ENCODE results near the gene BCL7A.
"Not testable (repeated sequence)": the region's sequence is repeated elsewhere in the genome, so short reads cannot be mapped to it uniquely, and the experiment has no call there.

Gene BCL7A

DNA sequence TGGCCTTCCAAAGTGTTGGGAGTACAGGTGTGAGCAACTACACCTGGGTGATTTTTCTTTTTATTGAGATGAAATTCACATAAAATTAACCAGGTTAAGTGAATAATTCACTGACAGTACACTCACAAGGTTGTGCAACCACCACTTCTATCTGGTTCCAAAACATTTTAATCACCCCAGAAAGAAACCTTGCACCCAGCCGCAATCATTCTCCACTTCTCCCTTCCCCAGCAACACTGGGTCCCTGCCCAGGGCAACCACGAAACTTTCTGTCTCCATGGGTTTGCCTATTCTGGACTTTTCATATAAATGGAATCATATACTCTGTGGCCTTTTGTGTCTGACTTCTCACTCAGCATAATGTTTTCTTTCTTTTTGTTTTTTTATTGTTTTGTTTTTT lies 30.6 kb downstream of the BCL7A start:
- Histone ChIP-seq H3K4me1 (ENCODE audit: control insufficient read depth in 5 of 5, insufficient read depth in 5 of 5, low read length in 5 of 5) (peaks cover 1 to 17% (median 13%) of the 10 kb centered on the region in 5 donors), H3K27ac (ENCODE audit: low read depth, low read length) (no peak overlapping the region), H3K27me3 (ENCODE audit: control insufficient read depth in 5 of 5, insufficient read depth in 4 of 5, low read length in 5 of 5) (no peaks in the 10 kb centered on the region), H3K9ac (ENCODE audit: low read length in 5 of 5) (no peak overlapping the region), H3K36me3 (ENCODE audit: control insufficient read depth in 5 of 5, insufficient read depth in 5 of 5, low read length in 5 of 5) (peaks cover 0 to 12% (median 5%) of the 10 kb centered on the region in 5 donors), H3K4me3 (ENCODE audit: low read depth in 1 of 5, low read length in 5 of 5) (no peak overlapping the region), H3K9me3 (ENCODE audit: control insufficient read depth in 5 of 5, low read length in 5 of 5) (no peaks in the 10 kb centered on the region)

GRCh38 chr12:122054842-122055520 lies 33.3 kb downstream of the BCL7A start:
- no peak overlapping the region for H3K27ac ChIP-seq (ENCODE audit: low read depth, low read length)
- H3K4me3 ChIP-seq (ENCODE audit: low read depth in 1 of 5, low read length in 5 of 5): no peak overlapping the region
- H3K9ac ChIP-seq (ENCODE audit: low read length in 5 of 5): no peak overlapping the region
- no peaks in the 10 kb centered on the region for H3K9me3 ChIP-seq (ENCODE audit: control insufficient read depth in 5 of 5, low read length in 5 of 5)
- no peaks in the 10 kb centered on the region for H3K27me3 ChIP-seq (ENCODE audit: control insufficient read depth in 5 of 5, insufficient read depth in 4 of 5, low read length in 5 of 5)
- H3K4me1 ChIP-seq (ENCODE audit: control insufficient read depth in 5 of 5, insufficient read depth in 5 of 5, low read length in 5 of 5): peaks cover 1 to 17% (median 13%) of the 10 kb centered on the region in 5 donors
- H3K36me3 ChIP-seq (ENCODE audit: control insufficient read depth in 5 of 5, insufficient read depth in 5 of 5, low read length in 5 of 5): peaks cover 0 to 29% (median 14%) of the 10 kb centered on the region in 5 donors

DNA sequence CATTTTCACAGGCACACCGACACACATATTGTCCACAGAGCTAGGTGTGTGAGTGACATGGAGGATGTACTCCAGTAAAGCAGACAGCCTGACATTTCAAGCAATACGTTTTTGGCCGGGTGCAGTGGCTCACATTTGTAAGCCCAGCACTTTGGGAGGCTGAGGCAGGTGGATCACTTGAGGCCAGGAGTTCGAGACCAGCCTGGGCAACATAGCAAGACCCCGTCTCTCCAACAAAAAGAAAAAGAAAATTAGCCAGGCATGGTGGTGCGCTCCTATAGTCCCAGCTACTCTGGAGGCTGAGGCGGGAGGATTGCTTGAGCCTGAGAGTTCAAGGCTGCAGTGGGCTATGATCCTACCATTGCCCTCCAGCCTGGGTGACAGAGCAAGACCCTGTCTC lies 34.7 kb downstream of the BCL7A start:
- not testable (repeated sequence) for H3K27ac ChIP-seq (ENCODE audit: low read depth, low read length)

DNA sequence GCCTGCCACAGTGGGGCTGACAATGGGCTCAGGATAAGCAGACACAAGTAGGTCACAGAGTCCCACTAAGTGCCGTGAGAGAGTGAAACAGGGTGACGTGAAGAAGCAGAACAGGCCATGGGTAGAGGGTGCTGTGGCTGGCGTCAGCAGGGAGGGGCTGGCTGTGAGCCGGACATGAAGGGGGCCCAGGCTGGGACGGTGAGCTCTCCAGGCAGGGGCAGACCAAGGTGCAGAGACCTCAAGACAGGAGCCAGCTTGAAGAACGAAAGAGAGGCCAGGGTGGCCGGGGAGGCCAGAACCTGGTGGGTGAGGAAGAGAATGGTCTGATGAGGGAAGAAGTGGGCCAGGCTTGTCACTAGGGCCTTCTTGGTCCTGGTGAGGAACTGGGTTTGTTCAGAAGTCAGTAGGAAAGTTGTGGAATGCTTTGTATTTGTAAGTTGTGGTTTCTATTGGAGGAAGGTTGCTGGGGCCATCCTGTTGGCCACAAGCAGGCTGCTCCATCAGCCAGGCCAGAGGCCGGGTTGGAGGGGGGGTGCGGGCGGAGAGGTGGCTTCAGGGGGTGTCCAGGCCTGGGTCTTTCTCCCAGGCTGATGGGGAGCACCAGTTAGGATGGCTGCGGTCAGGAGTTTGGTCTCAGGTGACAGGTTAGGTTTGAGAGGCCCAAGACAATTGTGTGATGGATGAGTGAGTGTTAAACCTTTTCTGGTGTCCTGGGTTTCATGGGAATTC lies 35.5 kb downstream of the BCL7A start:
- no peak overlapping the region for H3K27ac ChIP-seq (ENCODE audit: low read depth, low read length)
- no peaks in the 10 kb centered on the region for H3K9me3 ChIP-seq (ENCODE audit: control insufficient read depth in 5 of 5, low read length in 5 of 5)
- peaks cover 0 to 35% (median 17%) of the 10 kb centered on the region in 5 donors for H3K36me3 ChIP-seq (ENCODE audit: control insufficient read depth in 5 of 5, insufficient read depth in 5 of 5, low read length in 5 of 5)
- peaks cover 1 to 6% (median 4%) of the 10 kb centered on the region in 5 donors for H3K4me1 ChIP-seq (ENCODE audit: control insufficient read depth in 5 of 5, insufficient read depth in 5 of 5, low read length in 5 of 5)
- no peak overlapping the region for H3K9ac ChIP-seq (ENCODE audit: low read length in 5 of 5)
- no peak overlapping the region for H3K4me3 ChIP-seq (ENCODE audit: low read depth in 1 of 5, low read length in 5 of 5)
- H3K27me3 ChIP-seq (ENCODE audit: control insufficient read depth in 5 of 5, insufficient read depth in 4 of 5, low read length in 5 of 5): no peaks in the 10 kb centered on the region

More for the DNA sequence above, 34.7 kb downstream of the BCL7A start:
- not testable (repeated sequence) for H3K4me1 ChIP-seq (ENCODE audit: control insufficient read depth in 5 of 5, insufficient read depth in 5 of 5, low read length in 5 of 5); H3K9ac ChIP-seq (ENCODE audit: low read length in 5 of 5); H3K4me3 ChIP-seq (ENCODE audit: low read depth in 1 of 5, low read length in 5 of 5); H3K9me3 ChIP-seq (ENCODE audit: control insufficient read depth in 5 of 5, low read length in 5 of 5); H3K27me3 ChIP-seq (ENCODE audit: control insufficient read depth in 5 of 5, insufficient read depth in 4 of 5, low read length in 5 of 5)
- H3K36me3 ChIP-seq (ENCODE audit: control insufficient read depth in 5 of 5, insufficient read depth in 5 of 5, low read length in 5 of 5): peaks cover 0 to 35% (median 17%) of the 10 kb centered on the region in 5 donors

- Histone ChIP-seq H3K4me3 (ENCODE audit: low read depth in 1 of 5, low read length in 5 of 5) (no peak overlapping the region), H3K36me3 (ENCODE audit: control insufficient read depth in 5 of 5, insufficient read depth in 5 of 5, low read length in 5 of 5) (peaks cover 0 to 35% (median 17%) of the 10 kb centered on the region in 5 donors), H3K9ac (ENCODE audit: low read length in 5 of 5) (no peak overlapping the region), H3K27me3 (ENCODE audit: control insufficient read depth in 5 of 5, insufficient read depth in 4 of 5, low read length in 5 of 5) (no peaks in the 10 kb centered on the region), H3K9me3 (ENCODE audit: control insufficient read depth in 5 of 5, low read length in 5 of 5) (no peaks in the 10 kb centered on the region), H3K4me1 (ENCODE audit: control insufficient read depth in 5 of 5, insufficient read depth in 5 of 5, low read length in 5 of 5) (peaks cover 2 to 11% (median 8%) of the 10 kb centered on the region in 5 donors), H3K27ac (ENCODE audit: low read depth, low read length) (no peak overlapping the region)
Observed at GRCh38 chr12:122057769-122058168, 36.1 kb downstream of the BCL7A start.

DNA sequence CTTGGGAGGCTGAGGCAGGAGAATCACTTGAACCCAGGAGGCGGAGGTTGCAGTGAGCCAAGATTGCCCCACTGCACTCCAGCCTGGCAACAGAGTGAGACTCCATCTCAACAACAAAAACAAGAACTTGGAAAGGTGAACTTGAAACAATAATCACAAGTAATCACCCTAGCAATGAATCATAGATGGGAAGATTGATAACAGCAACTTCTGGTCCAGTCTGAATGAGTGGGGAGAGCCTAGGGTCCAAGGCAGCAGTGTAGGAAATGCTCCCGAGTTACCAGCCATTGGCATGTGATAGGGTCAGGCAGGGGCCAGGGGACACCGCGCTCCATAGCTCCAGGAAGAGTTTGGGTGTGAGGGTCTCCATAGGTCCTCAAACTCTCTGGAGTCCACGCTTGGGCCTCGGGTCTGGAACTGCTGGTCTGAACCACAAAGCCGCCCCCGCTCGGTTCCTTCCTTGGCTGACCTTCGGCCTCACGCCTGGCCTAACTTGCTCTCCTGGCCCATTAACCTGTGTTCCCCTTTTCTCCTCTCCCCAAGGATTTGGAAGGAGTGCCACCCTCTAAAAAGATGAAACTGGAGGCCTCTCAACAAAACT lies 37.0 kb downstream of the BCL7A start:
- no peak overlapping the region for H3K9ac ChIP-seq (ENCODE audit: low read length in 5 of 5)
- no peak overlapping the region for H3K27ac ChIP-seq (ENCODE audit: low read depth, low read length)
- no peaks in the 10 kb centered on the region for H3K27me3 ChIP-seq (ENCODE audit: control insufficient read depth in 5 of 5, insufficient read depth in 4 of 5, low read length in 5 of 5)
- peaks cover 6 to 20% (median 17%) of the 10 kb centered on the region in 5 donors for H3K4me1 ChIP-seq (ENCODE audit: control insufficient read depth in 5 of 5, insufficient read depth in 5 of 5, low read length in 5 of 5)
- H3K36me3 ChIP-seq (ENCODE audit: control insufficient read depth in 5 of 5, insufficient read depth in 5 of 5, low read length in 5 of 5): peaks cover 0 to 35% (median 17%) of the 10 kb centered on the region in 5 donors
- H3K4me3 ChIP-seq (ENCODE audit: low read depth in 1 of 5, low read length in 5 of 5): no peak overlapping the region
- H3K9me3 ChIP-seq (ENCODE audit: control insufficient read depth in 5 of 5, low read length in 5 of 5): no peaks in the 10 kb centered on the region

DNA sequence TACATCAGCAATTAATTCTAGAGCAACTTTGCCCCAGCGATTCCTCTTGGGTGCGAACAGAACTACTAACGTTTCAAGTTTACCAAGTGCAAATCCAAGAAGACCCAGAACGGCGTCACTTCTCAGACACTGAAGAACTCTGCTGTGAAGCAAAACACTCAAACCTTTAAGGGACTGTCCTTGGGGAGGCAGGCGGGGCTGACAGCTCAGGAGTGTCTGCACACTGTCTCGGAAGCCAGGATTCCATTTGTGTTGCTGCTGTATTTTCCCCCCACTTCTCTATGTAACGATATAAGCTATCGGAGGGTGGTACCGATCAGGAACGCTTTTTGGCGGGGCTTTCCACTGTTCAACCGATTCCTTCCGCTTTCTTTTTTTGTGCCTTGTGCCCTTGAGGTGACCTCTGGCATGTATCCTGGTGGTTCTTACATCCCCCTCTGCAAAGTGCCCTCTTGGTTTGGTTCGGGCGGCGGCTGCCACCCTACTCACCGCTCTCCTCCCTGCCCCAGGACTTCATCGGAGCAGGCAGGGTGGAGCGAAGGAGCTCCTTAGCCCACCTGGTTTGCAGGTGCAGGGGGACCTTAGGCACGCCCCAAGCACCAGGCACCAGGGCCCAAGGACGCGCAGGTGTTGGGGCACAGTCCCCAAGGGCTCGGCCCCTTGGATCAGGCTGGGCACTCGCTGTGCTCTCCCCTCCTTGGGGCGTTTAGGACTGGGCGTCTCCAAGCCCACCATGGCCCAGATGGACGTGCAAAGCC lies 37.7 kb downstream of the BCL7A start:
- H3K9ac ChIP-seq (ENCODE audit: low read length in 5 of 5): no peak overlapping the region

GRCh38 chr12:122060081-122060501 lies 38.4 kb downstream of the BCL7A start:
- Histone ChIP-seq H3K27me3 (ENCODE audit: control insufficient read depth in 5 of 5, insufficient read depth in 4 of 5, low read length in 5 of 5) (no peaks in the 10 kb centered on the region), H3K27ac (ENCODE audit: low read depth, low read length) (no peak overlapping the region), H3K36me3 (ENCODE audit: control insufficient read depth in 5 of 5, insufficient read depth in 5 of 5, low read length in 5 of 5) (peaks cover 0 to 35% (median 17%) of the 10 kb centered on the region in 5 donors), H3K4me1 (ENCODE audit: control insufficient read depth in 5 of 5, insufficient read depth in 5 of 5, low read length in 5 of 5) (peaks cover 10 to 27% (median 26%) of the 10 kb centered on the region in 5 donors), H3K4me3 (ENCODE audit: low read depth in 1 of 5, low read length in 5 of 5) (no peak overlapping the region), H3K9me3 (ENCODE audit: control insufficient read depth in 5 of 5, low read length in 5 of 5) (no peaks in the 10 kb centered on the region), H3K9ac (ENCODE audit: low read length in 5 of 5) (no peak overlapping the region)

More for the DNA sequence above, 37.7 kb downstream of the BCL7A start:
- H3K4me3 ChIP-seq (ENCODE audit: low read depth in 1 of 5, low read length in 5 of 5): no peak overlapping the region
- H3K27me3 ChIP-seq (ENCODE audit: control insufficient read depth in 5 of 5, insufficient read depth in 4 of 5, low read length in 5 of 5): no peaks in the 10 kb centered on the region
- peaks cover 10 to 24% (median 22%) of the 10 kb centered on the region in 5 donors for H3K4me1 ChIP-seq (ENCODE audit: control insufficient read depth in 5 of 5, insufficient read depth in 5 of 5, low read length in 5 of 5)
- no peak overlapping the region for H3K27ac ChIP-seq (ENCODE audit: low read depth, low read length)
- H3K36me3 ChIP-seq (ENCODE audit: control insufficient read depth in 5 of 5, insufficient read depth in 5 of 5, low read length in 5 of 5): peaks cover 0 to 35% (median 17%) of the 10 kb centered on the region in 5 donors
- no peaks in the 10 kb centered on the region for H3K9me3 ChIP-seq (ENCODE audit: control insufficient read depth in 5 of 5, low read length in 5 of 5)

DNA sequence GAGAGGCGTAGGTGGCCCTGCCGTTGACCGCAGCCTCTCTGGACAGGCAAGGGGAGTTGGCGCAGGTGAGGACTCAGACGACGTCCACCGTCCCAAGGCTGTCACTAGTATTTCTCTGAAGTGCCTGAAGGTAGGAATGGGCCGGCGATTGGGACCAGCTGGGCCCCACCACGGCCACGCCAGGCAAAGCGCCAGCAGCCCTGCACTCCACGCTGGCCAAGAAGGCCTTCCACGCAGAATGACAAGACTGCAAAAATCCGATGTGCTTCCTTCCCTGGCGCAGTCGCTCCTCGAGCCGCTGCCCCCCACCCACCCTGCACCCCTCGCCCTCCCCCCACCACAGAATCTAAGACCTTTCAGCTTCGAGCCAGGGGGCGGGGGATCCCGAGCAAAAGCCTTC lies 39.6 kb downstream of the BCL7A start:
- H3K36me3 ChIP-seq (ENCODE audit: control insufficient read depth in 5 of 5, insufficient read depth in 5 of 5, low read length in 5 of 5): peaks cover 0 to 27% (median 16%) of the 10 kb centered on the region in 5 donors
- H3K9me3 ChIP-seq (ENCODE audit: control insufficient read depth in 5 of 5, low read length in 5 of 5): no peaks in the 10 kb centered on the region
- H3K27me3 ChIP-seq (ENCODE audit: control insufficient read depth in 5 of 5, insufficient read depth in 4 of 5, low read length in 5 of 5): no peaks in the 10 kb centered on the region
- H3K9ac ChIP-seq (ENCODE audit: low read length in 5 of 5): no peak overlapping the region
- no peak overlapping the region for H3K4me3 ChIP-seq (ENCODE audit: low read depth in 1 of 5, low read length in 5 of 5)
- H3K4me1 ChIP-seq (ENCODE audit: control insufficient read depth in 5 of 5, insufficient read depth in 5 of 5, low read length in 5 of 5): peaks cover 10 to 31% (median 28%) of the 10 kb centered on the region in 5 donors
- no peak overlapping the region for H3K27ac ChIP-seq (ENCODE audit: low read depth, low read length)

Data from subcutaneous abdominal adipose tissue (tissue), 5 donors.